WTC11 (cell line): ENCODE measurements around the gene PXYLP1. TPM values are rescaled to one million over a fixed set of nuclear protein-coding genes. Genes with fewer than 3 reads are reported as not detected.

ENCODE experiments used
- ATAC-seq: fragments of 200-7000 bp; cut with Tn5 transposase; 2 replicates; pipeline ENCODE4 v1.10.0; 2021; ENCODE audit warnings: mild to moderate bottlenecking, moderate library complexity
- CTCF ChIA-PET: fragments of 300-600 bp; sonication (Branson Sonifier 250); formaldehyde crosslinking; loops from one replicate; lab custom pipeline; 2021; ENCODE audit warnings: antibody characterized with exemption; lab: Charles Lee
- POLR2A ChIA-PET: fragments of 350-600 bp; sonication (Branson Sonifier 250); formaldehyde crosslinking; loops from one replicate; lab custom pipeline; 2021; ENCODE audit warnings: antibody characterized with exemption; lab: Charles Lee
- DNase-seq: peaks from one replicate; pipeline ENCODE4 v3.0.0; 2021; ENCODE audit warnings: low spot score
- H3K27ac Mint-ChIP-seq: 2 replicates; pipeline ENCODE4 v1.8.0; 2021; ENCODE audit warnings: mixed read lengths
- H3K27me3 Mint-ChIP-seq: 2 replicates; pipeline ENCODE4 v1.8.0; 2021; ENCODE audit warnings: low read depth, mild to moderate bottlenecking, moderate library complexity, mixed read lengths
- H3K36me3 Mint-ChIP-seq: 2 replicates; pipeline ENCODE4 v1.8.0; 2021; ENCODE audit warnings: mixed read lengths
- H3K4me1 Mint-ChIP-seq: 2 replicates; pipeline ENCODE4 v1.8.0; 2022; ENCODE audit warnings: mixed read lengths
- H3K4me3 Mint-ChIP-seq: 2 replicates; pipeline ENCODE4 v1.8.0; 2021; ENCODE audit warnings: mild to moderate bottlenecking, moderate library complexity, mixed read lengths
- H3K9me3 Mint-ChIP-seq: 2 replicates; pipeline ENCODE4 v1.8.0; 2021; ENCODE audit warnings: mixed read lengths
- ATF1 ChIP-seq: sonication (generic); formaldehyde crosslinking; IDR thresholded peaks from 2 replicates; pipeline ENCODE4 v1.8.1; 2023; ENCODE audit warnings: mild to moderate bottlenecking, moderate library complexity, missing genetic modification reagents
- ATF3 ChIP-seq: sonication (generic); formaldehyde crosslinking; conservative IDR thresholded peaks from 2 replicates; pipeline ENCODE4 v1.8.1; 2022; ENCODE audit warnings: mild to moderate bottlenecking, missing genetic modification reagents
- CBFB ChIP-seq: sonication (generic); formaldehyde crosslinking; IDR thresholded peaks from 2 replicates; pipeline ENCODE4 v1.8.1; 2022; ENCODE audit warnings: mild to moderate bottlenecking, low read depth, missing genetic modification reagents
- E2F4 ChIP-seq: sonication (generic); formaldehyde crosslinking; IDR thresholded peaks from 2 replicates; pipeline ENCODE4 v1.8.1; 2022; ENCODE audit warnings: low read depth, mild to moderate bottlenecking, moderate library complexity, missing genetic modification reagents, borderline replicate concordance
- E2F5 ChIP-seq: sonication (generic); formaldehyde crosslinking; IDR thresholded peaks from 2 replicates; pipeline ENCODE4 v1.8.1; 2022; ENCODE audit warnings: mild to moderate bottlenecking, moderate library complexity, missing genetic modification reagents
- ESRRA ChIP-seq: sonication (generic); formaldehyde crosslinking; IDR thresholded peaks from 2 replicates; pipeline ENCODE4 v1.8.1; 2022; ENCODE audit warnings: mild to moderate bottlenecking, missing genetic modification reagents, borderline replicate concordance
- ETV6 ChIP-seq: sonication (generic); formaldehyde crosslinking; IDR thresholded peaks from 2 replicates; pipeline ENCODE4 v1.8.1; 2022; ENCODE audit warnings: mild to moderate bottlenecking, missing genetic modification reagents
- GABPB1 ChIP-seq: sonication (generic); formaldehyde crosslinking; IDR thresholded peaks from 2 replicates; pipeline ENCODE4 v1.8.1; 2023; ENCODE audit warnings: mild to moderate bottlenecking, missing genetic modification reagents
- IRF1 ChIP-seq: sonication (generic); formaldehyde crosslinking; IDR thresholded peaks from 2 replicates; pipeline ENCODE4 v1.8.0; 2023; ENCODE audit warnings: missing genetic modification reagents
- JUN ChIP-seq: sonication (generic); formaldehyde crosslinking; IDR thresholded peaks from 2 replicates; pipeline ENCODE4 v1.8.0; 2023; ENCODE audit warnings: mild to moderate bottlenecking, missing genetic modification reagents
- MLX ChIP-seq: sonication (generic); formaldehyde crosslinking; IDR thresholded peaks from 2 replicates; pipeline ENCODE4 v1.8.1; 2023; ENCODE audit warnings: mild to moderate bottlenecking, missing genetic modification reagents, moderate library complexity
- NR1H2 ChIP-seq: sonication (generic); formaldehyde crosslinking; IDR thresholded peaks from 2 replicates; pipeline ENCODE4 v1.9.0; 2021; ENCODE audit warnings: mild to moderate bottlenecking, moderate library complexity, missing genetic modification reagents
- NR2C2 ChIP-seq: sonication (generic); formaldehyde crosslinking; IDR thresholded peaks from 2 replicates; pipeline ENCODE4 v1.8.0; 2022; ENCODE audit warnings: mild to moderate bottlenecking, missing genetic modification reagents
- NR3C1 ChIP-seq: sonication (generic); formaldehyde crosslinking; conservative IDR thresholded peaks from 2 replicates; pipeline ENCODE4 v1.8.1; 2023; ENCODE audit warnings: low read depth, mild to moderate bottlenecking, missing genetic modification reagents
- OVOL2 ChIP-seq: fragments of 250-450 bp; sonication (Bioruptor Pico); IDR thresholded peaks from 2 replicates; pipeline ENCODE4 v1.9.0; 2021; ENCODE audit warnings: mild to moderate bottlenecking, borderline replicate concordance
- PRDM15 ChIP-seq: sonication (generic); formaldehyde crosslinking; IDR thresholded peaks from 2 replicates; pipeline ENCODE4 v1.8.0; 2022; ENCODE audit warnings: missing genetic modification reagents
- SOX15 ChIP-seq: fragments of 250-450 bp; sonication (Bioruptor Pico); IDR thresholded peaks from 2 replicates; pipeline ENCODE4 v1.9.0; 2021; ENCODE audit warnings: mild to moderate bottlenecking
- TCF7 ChIP-seq: sonication (generic); formaldehyde crosslinking; IDR thresholded peaks from 2 replicates; pipeline ENCODE4 v1.8.0; 2022; ENCODE audit warnings: mild to moderate bottlenecking, low read depth, missing genetic modification reagents, moderate library complexity
- TP53 ChIP-seq: sonication (generic); formaldehyde crosslinking; IDR thresholded peaks from 2 replicates; pipeline ENCODE4 v1.8.1; 2023; ENCODE audit warnings: mild to moderate bottlenecking, missing genetic modification reagents
- ZNF416 ChIP-seq: fragments of 250-450 bp; sonication (Bioruptor Pico); IDR thresholded peaks from 2 replicates; pipeline ENCODE4 v1.9.0; 2021; ENCODE audit warnings: mild to moderate bottlenecking, inconsistent platforms
- total RNA-seq: library from RNA; stranded (reverse); gene quantifications from 3 replicates; pipeline ENCODE4 v1.2.3, GENCODE V29; 2021

The PXYLP1 gene
- total RNA-seq, 1 experiment from 2014 or later = 20.1 TPM

- TF ChIP-seq NR2C2 (CRISPR knock-in tag) (no peak), NR1H2 (no peak), ZNF416 (CRISPR knock-in tag) (no peak), E2F4 (CRISPR knock-in tag) (no peak)
- TF ChIP-seq, all 79 proteins: peak for 0
Measured at GRCh38 chr3:141323936-141324704, 92.5 kb downstream of the PXYLP1 start (continued).

- no peak for TF ChIP-seq JUN (CRISPR knock-in tag)
- TF ChIP-seq OVOL2 (CRISPR knock-in tag) = no peak
- TF ChIP-seq ATF1 (CRISPR knock-in tag) = no peak
- TF ChIP-seq NR2C2 (CRISPR knock-in tag) = no peak
- no peak for TF ChIP-seq TCF7 (CRISPR knock-in tag)
- TF ChIP-seq NR3C1 (CRISPR knock-in tag) = no peak
- TF ChIP-seq CBFB (CRISPR knock-in tag) = no peak
- no peak for TF ChIP-seq TP53
- TF ChIP-seq ESRRA (CRISPR knock-in tag) = no peak
- no peak for TF ChIP-seq PRDM15 (CRISPR knock-in tag)
- no peak for TF ChIP-seq ATF3 (CRISPR knock-in tag)
- TF ChIP-seq GABPB1 (CRISPR knock-in tag) = no peak
- TF ChIP-seq SOX15 = no peak
- no peak for TF ChIP-seq IRF1 (CRISPR knock-in tag)
- TF ChIP-seq ETV6 (CRISPR knock-in tag) = no peak
- no peak for TF ChIP-seq E2F5
- no peak for TF ChIP-seq MLX (CRISPR knock-in tag)
- ATAC-seq (peak; percentile 65), DNase-seq (no peak)
- H3K36me3 Mint-ChIP-seq = no peaks in the 10 kb centered on the region
- ChIA-PET POLR2A (no interaction called here), CTCF (interaction anchor here (0.7 kb wide), 1 partner anchor 35 kb away, joined by 3 read pairs; no protein-coding TSS in a partner anchor)
- H3K27ac Mint-ChIP-seq = no peak overlapping the region
- H3K9me3 Mint-ChIP-seq = no peaks in the 10 kb centered on the region
- no peaks in the 10 kb centered on the region for H3K27me3 Mint-ChIP-seq
- peaks cover 23% of the 10 kb centered on the region for H3K4me1 Mint-ChIP-seq
- H3K4me3 Mint-ChIP-seq = no peak overlapping the region
Measured at GRCh38 chr3:141326123-141326522, 94.5 kb downstream of the PXYLP1 start.
